Posterior cingulate gyrus (tissue), 11 donors: Measurements from ENCODE around the gene MRTFA.
A peak's percentile ranks its signal among the peaks of the same experiment; 100 is the strongest.
"Not testable (repeated sequence)": the region's sequence is repeated elsewhere in the genome, so short reads cannot be mapped to it uniquely, and the experiment has no call there.

Experiments used
- DNase-seq, 10 donors: peaks; one replicate each; pipeline versions ENCODE4 v3.0.0 to v3.0.0-alpha.2; 2020 to 2021; ENCODE audit warnings: mixed read lengths in 3 of 10
- intact Hi-C: fragments of 100-400 bp; cut with DNase I; formaldehyde crosslinking; loops from one replicate; pipeline ENCODE4 v1.15.1; 2023

The MRTFA gene

GRCh38 chr22:40571887-40572286 is 64.6 kb downstream of the MRTFA start:
- intact Hi-C loops, result no loop called here
- no peak for DNase-seq

- intact Hi-C loops, result no loop called here
- DNase-seq, result no peak
Observed at GRCh38 chr22:40567626-40568328, 68.7 kb downstream of the MRTFA start.

GRCh38 chr22:40567106-40567505 is 69.4 kb downstream of the MRTFA start:
- intact Hi-C loops, result no loop called here
- no peak for DNase-seq

GRCh38 chr22:40560994-40561515 is 75.5 kb downstream of the MRTFA start:
- no peak for DNase-seq
- intact Hi-C loops, result no loop called here

GRCh38 chr22:40560551-40560950 is 76.0 kb downstream of the MRTFA start:
- intact Hi-C loops, result no loop called here
- DNase-seq, result peak in 3 of 10 donors; percentile 20 to 37 (median 30)

GRCh38 chr22:40557972-40558371 is 78.5 kb downstream of the MRTFA start:
- intact Hi-C loops, result no loop called here

GRCh38 chr22:40556641-40557040 is 79.9 kb downstream of the MRTFA start:
- no peak for DNase-seq
- intact Hi-C loops, result no loop called here

More at GRCh38 chr22:40557972-40558371, 78.5 kb downstream of the MRTFA start:
- DNase-seq, result no peak

- intact Hi-C loops, DNase-seq: not testable (repeated sequence)
Observed at GRCh38 chr22:40554023-40554422, 82.5 kb downstream of the MRTFA start.

GRCh38 chr22:40553014-40553554 is 83.4 kb downstream of the MRTFA start:
- no peak for DNase-seq
- intact Hi-C loops, result no loop called here

GRCh38 chr22:40552070-40552469 is 84.4 kb downstream of the MRTFA start:
- no peak for DNase-seq
- intact Hi-C loops, result no loop called here

- intact Hi-C loops, result no loop called here
- no peak for DNase-seq
Observed at GRCh38 chr22:40547729-40548143, 88.8 kb downstream of the MRTFA start.

GRCh38 chr22:40544758-40545157 is 91.8 kb downstream of the MRTFA start:
- no peak for DNase-seq
- intact Hi-C loops, result no loop called here

GRCh38 chr22:40542821-40543540 is 93.5 kb downstream of the MRTFA start:
- intact Hi-C loops, result no loop called here
- DNase-seq, result no peak

- DNase-seq, result no peak
- intact Hi-C loops, result no loop called here
Observed at GRCh38 chr22:40541300-40541699, 95.2 kb downstream of the MRTFA start.

GRCh38 chr22:40540265-40540664 is 96.3 kb downstream of the MRTFA start:
- intact Hi-C loops, result no loop called here
- DNase-seq, result no peak

- DNase-seq, intact Hi-C loops: not testable (repeated sequence)
Observed at GRCh38 chr22:40536149-40536548, 100.4 kb downstream of the MRTFA start.

GRCh38 chr22:40535642-40536041 is 100.9 kb downstream of the MRTFA start:
- no peak for DNase-seq
- intact Hi-C loops, result no loop called here

GRCh38 chr22:40535189-40535512 is 101.4 kb downstream of the MRTFA start:
- intact Hi-C loops, result no loop called here
- no peak for DNase-seq

- peak in 2 of 10 donors; percentile 15 to 29 for DNase-seq
- intact Hi-C loops, result no loop called here
Observed at GRCh38 chr22:40534379-40535188, 101.9 kb downstream of the MRTFA start.

- no peak for DNase-seq
- intact Hi-C loops, result no loop called here
Observed at GRCh38 chr22:40533712-40534378, 102.7 kb downstream of the MRTFA start.
